ENCODE results near the gene AGPS. TPM values are rescaled to one million over a fixed set of nuclear protein-coding genes. Genes with fewer than 3 reads are reported as not detected.
"Not testable (repeated sequence)": the region's sequence is repeated elsewhere in the genome, so short reads cannot be mapped to it uniquely, and the experiment has no call there.

The AGPS gene
- total RNA-seq, 3 donors from 2014 or later = 73.1 to 80.1 (median 73.7) TPM

DNA sequence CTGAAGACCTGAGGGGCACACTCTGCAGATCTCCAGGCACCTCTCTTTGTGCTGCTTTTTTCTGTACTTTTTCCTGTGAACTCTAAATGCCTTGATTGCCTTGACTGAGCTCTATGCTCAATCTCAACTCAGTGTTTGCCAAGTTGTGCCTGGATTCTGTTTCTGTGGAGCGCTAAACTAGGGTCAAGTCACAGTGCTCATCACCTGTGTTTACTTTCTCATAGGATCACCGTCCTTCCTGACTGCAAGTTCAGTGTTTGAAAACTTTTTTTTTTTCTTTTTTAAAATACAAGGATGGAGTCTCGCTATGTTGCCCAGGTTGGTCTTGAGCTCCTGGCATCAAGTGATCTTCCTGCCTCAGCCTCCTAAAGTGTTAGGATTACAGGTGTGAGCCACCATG, 62.6 kb downstream of the AGPS start:
- H3K4me1 Mint-ChIP-seq (ENCODE audit: low read depth) = no peaks in the 10 kb centered on the region
- H3K36me3 Mint-ChIP-seq (ENCODE audit: insufficient read depth) = peaks cover 45% of the 10 kb centered on the region
- no peaks in the 10 kb centered on the region for H3K27me3 Mint-ChIP-seq (ENCODE audit: low read depth)
- no peak for DNase-seq
- no peaks in the 10 kb centered on the region for H3K9me3 Mint-ChIP-seq
- no peak overlapping the region for H3K4me3 Mint-ChIP-seq
- ATAC-seq = no peak

DNA sequence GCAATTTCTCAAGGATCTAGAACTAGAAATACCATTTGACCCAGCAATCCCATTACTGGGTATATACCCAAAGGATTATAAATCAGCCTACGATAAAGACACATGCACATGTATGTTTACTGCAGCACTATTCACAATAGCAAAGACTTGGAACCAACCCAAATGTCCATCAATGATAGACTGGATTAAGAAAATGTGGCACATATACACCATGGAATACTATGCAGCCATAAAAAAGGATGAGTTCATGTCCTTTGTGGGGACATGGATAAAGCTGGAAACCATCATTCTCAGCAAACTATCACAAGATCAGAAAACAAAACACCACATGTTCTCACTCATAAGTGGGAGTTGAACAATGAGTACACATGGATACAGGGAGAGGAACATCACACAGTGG, 67.2 kb downstream of the AGPS start:
- H3K4me3 Mint-ChIP-seq; H3K27me3 Mint-ChIP-seq (ENCODE audit: low read depth); DNase-seq; H3K4me1 Mint-ChIP-seq (ENCODE audit: low read depth); H3K9me3 Mint-ChIP-seq; ATAC-seq: not testable (repeated sequence)
- H3K36me3 Mint-ChIP-seq (ENCODE audit: insufficient read depth) = peaks cover 43% of the 10 kb centered on the region

DNA sequence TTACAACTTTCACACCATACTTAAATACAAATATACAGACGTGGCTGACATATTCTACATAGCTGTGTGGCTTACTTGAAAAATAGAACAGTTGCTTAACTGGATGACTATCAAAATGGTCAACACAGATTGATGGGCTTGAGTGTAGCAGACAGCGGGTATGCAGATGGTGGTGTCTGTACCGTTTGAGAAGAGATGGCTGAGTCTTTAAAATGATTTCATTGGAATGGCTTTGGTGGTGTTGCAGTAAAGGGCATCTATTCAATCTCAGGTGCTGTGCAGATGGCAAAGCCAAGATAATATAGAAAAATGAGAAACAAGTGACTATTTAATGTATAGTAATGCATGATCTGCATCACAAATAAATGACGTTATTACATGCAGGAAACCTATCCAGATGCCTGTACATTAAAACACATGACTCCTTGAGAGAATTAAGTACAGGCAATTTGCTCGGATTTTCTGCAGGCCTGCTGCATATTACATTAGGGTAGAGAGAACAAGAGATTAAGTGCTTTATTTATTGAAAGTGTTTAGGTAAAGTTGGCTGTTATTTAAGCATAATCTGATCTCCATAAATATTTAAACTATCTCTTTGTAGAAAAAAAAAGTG, 68.5 kb downstream of the AGPS start:
- no peaks in the 10 kb centered on the region for H3K27me3 Mint-ChIP-seq (ENCODE audit: low read depth)
- H3K4me1 Mint-ChIP-seq (ENCODE audit: low read depth) = no peaks in the 10 kb centered on the region
- ATAC-seq (no peak), DNase-seq (no peak)
- H3K36me3 Mint-ChIP-seq (ENCODE audit: insufficient read depth) = peaks cover 37% of the 10 kb centered on the region
- H3K9me3 Mint-ChIP-seq = no peaks in the 10 kb centered on the region
- no peak overlapping the region for H3K4me3 Mint-ChIP-seq

DNA sequence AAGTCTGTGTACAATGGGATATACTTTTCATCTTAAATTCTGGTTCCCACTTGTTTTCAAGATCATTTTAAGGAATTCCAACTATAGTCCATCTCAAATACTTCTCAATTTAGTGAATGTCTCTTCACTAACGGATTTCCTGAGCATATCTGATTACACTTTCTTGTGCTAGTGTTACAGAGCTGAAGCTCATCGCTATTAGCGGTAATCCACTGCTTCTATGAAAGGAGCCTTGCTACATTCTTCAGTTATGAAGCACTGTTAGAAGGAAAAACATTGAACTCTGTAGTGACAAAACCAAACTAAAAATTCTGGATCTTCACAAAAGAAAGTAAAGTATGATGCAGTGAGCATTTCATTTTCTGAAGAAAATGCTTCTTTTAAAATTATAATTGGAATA, 72.0 kb downstream of the AGPS start:
- Mint-ChIP-seq H3K27me3 (ENCODE audit: low read depth) (no peaks in the 10 kb centered on the region), H3K4me1 (ENCODE audit: low read depth) (peaks cover 3% of the 10 kb centered on the region), H3K4me3 (no peak overlapping the region), H3K9me3 (no peaks in the 10 kb centered on the region), H3K36me3 (ENCODE audit: insufficient read depth) (peaks cover 32% of the 10 kb centered on the region)
- no peak for DNase-seq
- ATAC-seq = no peak

DNA sequence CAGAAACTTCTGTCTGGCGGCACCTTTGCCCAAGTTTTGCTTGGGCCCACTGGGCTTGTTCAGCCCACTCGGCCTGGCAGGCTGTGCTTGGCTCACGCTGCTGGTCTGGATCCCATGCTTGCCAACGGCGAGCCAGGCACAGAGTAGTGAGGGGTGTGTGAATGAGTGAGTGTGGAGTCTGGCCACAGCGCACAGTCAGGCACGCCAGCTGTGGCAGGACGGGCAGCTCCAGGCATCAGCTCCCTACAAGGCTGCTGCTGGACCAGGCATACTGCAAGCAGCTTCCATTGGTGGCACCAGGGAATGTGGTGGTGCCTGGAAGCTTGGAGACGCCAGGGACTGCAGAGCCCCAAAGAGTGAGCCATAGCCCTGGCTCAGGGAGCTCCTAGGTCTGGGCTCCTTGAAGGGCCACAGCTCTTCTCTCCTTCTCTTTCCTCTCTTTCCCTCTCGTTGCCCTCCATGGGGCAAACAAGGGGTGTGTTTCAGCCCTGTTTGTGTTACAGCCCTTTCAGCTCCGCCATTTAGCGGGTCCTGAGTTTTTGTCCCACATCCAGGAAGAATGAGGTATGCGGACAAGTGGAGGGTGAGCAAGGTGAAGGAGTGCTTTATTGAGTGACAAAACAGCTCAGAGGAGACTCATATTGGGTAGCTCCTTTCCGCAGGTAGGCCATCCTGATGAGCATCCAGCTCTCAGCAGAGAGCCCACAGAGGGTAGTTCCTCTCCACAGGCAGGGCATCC, 73.0 kb downstream of the AGPS start:
- Mint-ChIP-seq H3K27me3 (ENCODE audit: low read depth) (no peaks in the 10 kb centered on the region), H3K9me3 (peaks cover 6% of the 10 kb centered on the region), H3K36me3 (ENCODE audit: insufficient read depth) (peaks cover 34% of the 10 kb centered on the region), H3K4me3 (no peak overlapping the region), H3K4me1 (ENCODE audit: low read depth) (peaks cover 3% of the 10 kb centered on the region)
- no peak for DNase-seq
- no peak for ATAC-seq

DNA sequence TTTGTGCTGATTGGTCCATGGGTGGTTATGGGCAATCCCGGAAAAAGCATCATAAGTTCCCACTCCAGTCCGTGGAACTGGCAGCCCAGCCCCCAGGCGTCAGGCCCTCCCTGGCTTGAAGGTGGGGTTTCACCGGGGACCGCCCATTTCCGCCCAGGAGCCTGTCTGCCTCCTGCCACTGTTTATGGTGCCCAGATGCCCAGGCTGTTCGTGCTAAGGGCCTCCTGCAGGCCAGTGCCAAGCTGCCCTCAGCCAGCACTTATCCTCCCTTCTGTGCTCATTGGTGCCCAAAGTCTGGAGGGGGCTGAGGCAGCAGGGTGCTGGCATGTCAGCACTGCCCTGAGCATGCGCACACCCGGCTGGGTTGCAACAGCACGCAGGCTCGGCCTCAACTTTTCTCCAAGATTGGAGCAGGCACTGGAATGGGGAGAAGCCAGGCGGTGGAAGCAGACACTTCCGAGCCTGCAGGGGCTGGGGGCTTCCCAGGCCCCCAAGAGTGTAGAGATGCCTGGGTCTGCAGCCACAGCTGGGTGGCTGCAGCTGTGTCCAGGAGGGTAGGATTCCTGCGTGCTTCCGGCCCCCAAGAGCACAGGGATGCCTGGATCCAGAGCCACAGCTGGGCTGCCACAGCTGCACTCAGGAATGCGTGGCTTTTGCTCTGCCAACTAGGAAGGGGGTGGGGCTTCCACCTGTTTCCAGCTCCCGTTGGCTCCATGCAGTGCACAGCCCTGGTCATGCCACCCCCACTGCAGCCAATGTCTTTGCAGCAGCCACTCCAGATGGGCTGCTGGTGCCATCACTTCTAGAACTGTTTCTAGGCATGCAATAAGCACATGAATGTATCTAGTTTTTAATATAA, 74.0 kb downstream of the AGPS start:
- Mint-ChIP-seq H3K4me3 (no peak overlapping the region), H3K27me3 (ENCODE audit: low read depth) (no peaks in the 10 kb centered on the region), H3K9me3 (peaks cover 14% of the 10 kb centered on the region), H3K36me3 (ENCODE audit: insufficient read depth) (peaks cover 35% of the 10 kb centered on the region), H3K4me1 (ENCODE audit: low read depth) (peaks cover 3% of the 10 kb centered on the region)
- no peak for DNase-seq
- no peak for ATAC-seq

DNA sequence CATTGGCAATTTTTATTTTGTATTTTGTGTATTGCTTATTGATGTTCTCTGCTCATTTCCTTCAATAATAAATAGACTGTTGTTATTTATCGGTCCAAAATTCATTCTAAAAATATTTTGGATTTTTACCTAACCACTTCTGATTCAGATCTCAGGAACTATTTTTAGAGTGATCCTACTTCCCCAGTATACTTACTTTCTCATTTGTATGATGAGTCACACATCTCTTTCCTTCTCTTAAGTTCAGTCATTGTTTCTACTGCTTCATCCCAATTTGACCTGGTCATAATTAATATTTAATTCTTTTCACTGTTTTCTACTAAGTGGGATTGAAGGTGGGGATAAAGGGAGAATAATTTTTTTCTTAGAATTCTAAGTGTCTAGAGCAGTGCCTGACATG, 75.1 kb downstream of the AGPS start:
- no peak for ATAC-seq
- H3K27me3 Mint-ChIP-seq (ENCODE audit: low read depth) = no peaks in the 10 kb centered on the region
- H3K36me3 Mint-ChIP-seq (ENCODE audit: insufficient read depth) = peaks cover 41% of the 10 kb centered on the region
- peaks cover 3% of the 10 kb centered on the region for H3K4me1 Mint-ChIP-seq (ENCODE audit: low read depth)
- no peak for DNase-seq
- peaks cover 23% of the 10 kb centered on the region for H3K9me3 Mint-ChIP-seq
- no peak overlapping the region for H3K4me3 Mint-ChIP-seq

DNA sequence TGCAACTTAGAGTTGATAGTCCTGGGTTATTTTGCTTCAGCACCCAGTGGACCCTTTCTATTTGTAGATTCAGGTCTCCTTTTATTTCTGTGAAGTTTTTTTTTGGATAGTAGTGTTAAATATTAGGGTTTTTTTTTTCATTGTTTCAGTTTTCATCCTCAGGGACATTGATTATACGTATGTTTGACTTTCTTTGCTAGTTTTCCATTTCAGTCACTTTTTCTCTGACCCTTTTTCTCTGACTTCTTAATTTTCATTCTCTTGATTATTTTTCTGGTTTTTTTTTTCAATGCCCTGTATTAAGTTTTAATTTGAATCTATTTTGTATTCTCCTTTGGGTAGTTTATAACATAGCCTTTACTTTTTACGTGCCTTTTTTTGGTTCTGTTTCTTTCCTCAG, 79.4 kb downstream of the AGPS start:
- no peaks in the 10 kb centered on the region for H3K27me3 Mint-ChIP-seq (ENCODE audit: low read depth)
- peaks cover 53% of the 10 kb centered on the region for H3K36me3 Mint-ChIP-seq (ENCODE audit: insufficient read depth)
- H3K9me3 Mint-ChIP-seq = peaks cover 25% of the 10 kb centered on the region
- peaks cover 11% of the 10 kb centered on the region for H3K4me1 Mint-ChIP-seq (ENCODE audit: low read depth)
- H3K4me3 Mint-ChIP-seq = no peak overlapping the region
- ATAC-seq (no peak), DNase-seq (no peak)

DNA sequence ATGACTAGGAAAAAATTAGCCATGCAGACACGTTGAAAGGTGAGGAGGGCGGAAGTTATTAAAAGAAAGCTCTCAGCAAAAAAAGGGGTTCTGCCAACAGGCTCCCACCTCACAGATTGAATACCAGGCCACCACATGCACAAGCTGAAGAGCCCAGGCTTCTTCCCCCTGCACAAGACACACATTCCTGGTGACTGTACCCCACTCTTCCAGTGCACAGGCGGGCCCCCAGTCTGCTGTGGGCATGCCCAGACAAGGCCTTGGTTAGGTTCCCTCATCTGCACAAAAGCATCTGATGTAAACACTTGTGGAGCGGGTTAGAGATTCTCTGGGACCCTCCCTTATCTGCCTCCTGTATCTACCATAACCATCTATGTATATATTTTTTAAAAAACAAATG, 81.7 kb downstream of the AGPS start:
- ATAC-seq (no peak), DNase-seq (no peak)
- Mint-ChIP-seq H3K9me3 (peaks cover 25% of the 10 kb centered on the region), H3K4me3 (no peak overlapping the region), H3K27me3 (ENCODE audit: low read depth) (no peaks in the 10 kb centered on the region), H3K4me1 (ENCODE audit: low read depth) (peaks cover 8% of the 10 kb centered on the region), H3K36me3 (ENCODE audit: insufficient read depth) (peaks cover 61% of the 10 kb centered on the region)

DNA sequence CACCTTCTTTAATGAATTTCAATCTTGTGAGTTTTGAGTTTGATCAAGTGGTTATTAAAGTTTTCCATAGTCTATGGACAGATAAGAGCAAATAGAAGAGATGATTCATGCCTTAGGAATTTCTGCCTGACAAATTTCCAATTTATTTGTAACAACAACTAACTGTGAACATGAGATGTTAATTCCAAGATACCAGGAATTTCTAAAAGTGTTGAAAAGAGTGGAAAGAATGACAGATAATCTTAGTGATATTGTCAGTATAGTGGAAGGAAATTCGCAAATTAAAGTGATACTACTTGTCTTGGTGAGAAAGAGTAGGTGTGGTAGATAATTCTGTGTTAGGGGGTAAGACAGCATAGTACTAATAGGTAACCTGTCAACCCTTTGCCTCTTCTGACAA, 82.4 kb downstream of the AGPS start:
- Mint-ChIP-seq H3K4me1 (ENCODE audit: low read depth) (peaks cover 8% of the 10 kb centered on the region), H3K36me3 (ENCODE audit: insufficient read depth) (peaks cover 63% of the 10 kb centered on the region), H3K4me3 (no peak overlapping the region), H3K9me3 (peaks cover 22% of the 10 kb centered on the region), H3K27me3 (ENCODE audit: low read depth) (no peaks in the 10 kb centered on the region)
- DNase-seq (no peak), ATAC-seq (no peak)

DNA sequence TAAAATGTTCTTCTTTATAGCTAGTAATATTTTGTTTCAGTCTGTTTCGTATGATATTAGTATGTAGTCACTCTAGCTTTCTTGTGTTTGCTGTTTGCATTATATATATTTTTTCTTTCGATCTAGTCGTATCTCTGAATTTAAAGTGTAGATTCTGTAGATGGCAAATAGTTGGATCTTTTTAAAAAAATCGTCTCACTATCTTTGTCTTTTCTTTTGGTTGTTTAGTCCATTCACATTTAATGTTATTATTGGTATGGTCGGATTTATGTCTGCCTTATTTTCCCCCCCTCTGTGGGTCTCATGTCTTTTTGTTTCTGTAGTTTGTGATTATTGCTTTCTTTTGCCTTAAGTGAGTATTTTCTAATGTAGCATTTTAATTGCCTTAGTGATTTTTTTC, 84.3 kb downstream of the AGPS start:
- H3K36me3 Mint-ChIP-seq (ENCODE audit: insufficient read depth) = peaks cover 56% of the 10 kb centered on the region
- H3K4me3 Mint-ChIP-seq = no peak overlapping the region
- peaks cover 10% of the 10 kb centered on the region for H3K9me3 Mint-ChIP-seq
- H3K4me1 Mint-ChIP-seq (ENCODE audit: low read depth) = peaks cover 8% of the 10 kb centered on the region
- ATAC-seq = no peak
- no peak for DNase-seq
- no peaks in the 10 kb centered on the region for H3K27me3 Mint-ChIP-seq (ENCODE audit: low read depth)

DNA sequence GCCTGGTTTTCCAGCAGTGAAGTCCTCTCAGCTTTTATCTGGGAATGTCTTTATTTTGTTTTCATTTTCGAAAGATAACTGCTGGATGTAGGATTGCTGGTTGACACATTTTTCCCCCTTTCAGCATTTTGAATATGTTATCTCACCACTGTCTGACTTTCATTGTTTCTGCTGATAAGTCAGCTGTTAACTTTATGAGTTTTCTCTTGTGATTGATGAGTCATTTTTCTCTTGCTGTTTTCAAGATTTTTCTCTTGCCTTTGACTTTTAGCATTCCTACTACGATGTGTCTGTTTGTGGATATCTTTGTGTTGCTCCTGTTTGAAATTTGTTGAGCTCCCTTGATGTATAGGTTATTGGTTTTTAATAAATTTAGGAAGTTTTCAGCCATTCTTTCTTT, 85.5 kb downstream of the AGPS start:
- Mint-ChIP-seq H3K4me3 (no peak overlapping the region), H3K4me1 (ENCODE audit: low read depth) (peaks cover 8% of the 10 kb centered on the region), H3K36me3 (ENCODE audit: insufficient read depth) (peaks cover 49% of the 10 kb centered on the region), H3K9me3 (no peaks in the 10 kb centered on the region), H3K27me3 (ENCODE audit: low read depth) (no peaks in the 10 kb centered on the region)
- no peak for DNase-seq
- no peak for ATAC-seq

DNA sequence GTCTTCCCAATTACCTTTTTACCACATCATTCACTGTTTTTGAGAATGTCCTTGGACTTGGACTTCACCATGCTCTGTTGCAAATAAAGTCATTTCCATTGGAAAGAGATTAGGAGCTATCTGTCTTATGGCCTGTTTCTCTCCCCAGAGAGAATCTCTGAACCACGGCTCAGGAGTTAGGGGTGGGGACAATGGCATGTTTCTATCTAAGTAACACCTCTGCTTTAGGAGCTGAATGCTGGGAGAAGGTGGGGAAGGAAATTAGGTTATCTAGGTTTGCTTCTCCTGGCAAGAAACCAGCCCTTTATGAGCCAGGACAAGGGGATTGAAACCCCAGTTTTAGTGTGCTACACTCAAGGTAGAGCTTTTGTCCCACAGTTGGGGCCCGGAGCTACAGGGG, 86.3 kb downstream of the AGPS start:
- no peak for DNase-seq
- H3K4me1 Mint-ChIP-seq (ENCODE audit: low read depth) = peaks cover 8% of the 10 kb centered on the region
- no peaks in the 10 kb centered on the region for H3K27me3 Mint-ChIP-seq (ENCODE audit: low read depth)
- no peaks in the 10 kb centered on the region for H3K9me3 Mint-ChIP-seq
- ATAC-seq = no peak
- no peak overlapping the region for H3K4me3 Mint-ChIP-seq
- peaks cover 51% of the 10 kb centered on the region for H3K36me3 Mint-ChIP-seq (ENCODE audit: insufficient read depth)

DNA sequence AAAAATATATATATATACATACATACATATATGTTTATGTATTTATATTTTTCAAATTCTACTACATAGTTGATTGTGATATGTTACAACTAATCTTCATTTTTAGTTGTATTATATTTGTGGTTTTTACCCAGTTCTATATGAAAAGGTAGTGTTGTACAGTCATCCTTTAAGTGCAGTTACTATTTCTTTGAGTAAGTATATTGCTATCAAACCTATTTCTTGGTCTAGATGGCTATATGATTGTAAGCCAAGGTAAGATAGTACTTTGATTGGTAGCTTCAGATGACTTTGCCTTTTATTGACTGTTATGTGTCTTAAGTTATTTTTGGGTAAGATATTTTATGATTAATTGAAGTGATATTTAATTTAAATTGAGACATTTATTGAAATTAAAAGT, 89.6 kb downstream of the AGPS start:
- Mint-ChIP-seq H3K4me3 (no peak overlapping the region), H3K27me3 (ENCODE audit: low read depth) (no peaks in the 10 kb centered on the region), H3K4me1 (ENCODE audit: low read depth) (no peaks in the 10 kb centered on the region), H3K36me3 (ENCODE audit: insufficient read depth) (peaks cover 44% of the 10 kb centered on the region), H3K9me3 (no peaks in the 10 kb centered on the region)
- ATAC-seq (no peak), DNase-seq (no peak)

DNA sequence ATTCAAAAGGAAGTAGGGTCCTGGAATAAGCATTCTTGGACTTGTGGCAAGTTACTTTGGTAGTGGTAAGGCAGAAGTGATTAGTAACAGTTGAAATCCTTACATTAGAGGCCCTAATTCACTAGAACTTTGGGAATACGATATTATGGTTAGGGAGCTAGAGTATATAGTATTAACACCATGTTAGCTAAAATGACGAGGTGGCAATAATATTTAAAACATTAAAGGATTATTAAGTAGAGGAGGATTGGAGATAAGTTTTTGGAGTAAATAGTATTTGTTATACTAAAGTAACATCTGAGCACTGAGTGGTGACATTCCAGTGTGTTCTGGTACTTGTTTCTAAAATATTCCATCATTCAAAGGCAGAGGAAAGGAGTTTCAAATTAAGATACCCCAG, 91.0 kb downstream of the AGPS start:
- no peaks in the 10 kb centered on the region for H3K4me1 Mint-ChIP-seq (ENCODE audit: low read depth)
- ATAC-seq = no peak
- H3K4me3 Mint-ChIP-seq = no peak overlapping the region
- no peaks in the 10 kb centered on the region for H3K27me3 Mint-ChIP-seq (ENCODE audit: low read depth)
- no peak for DNase-seq
- H3K36me3 Mint-ChIP-seq (ENCODE audit: insufficient read depth) = peaks cover 35% of the 10 kb centered on the region
- H3K9me3 Mint-ChIP-seq = no peaks in the 10 kb centered on the region
